GM18520 (cell line): Measurements from ENCODE around the gene MAMLD1.

Experiments
- ATAC-seq: cut with Tn5 transposase; IDR thresholded peaks from one replicate; pipeline ENCODE4 v1.9.1; 2021; ENCODE audit not compliant: unreplicated experiment

The MAMLD1 gene

DNA sequence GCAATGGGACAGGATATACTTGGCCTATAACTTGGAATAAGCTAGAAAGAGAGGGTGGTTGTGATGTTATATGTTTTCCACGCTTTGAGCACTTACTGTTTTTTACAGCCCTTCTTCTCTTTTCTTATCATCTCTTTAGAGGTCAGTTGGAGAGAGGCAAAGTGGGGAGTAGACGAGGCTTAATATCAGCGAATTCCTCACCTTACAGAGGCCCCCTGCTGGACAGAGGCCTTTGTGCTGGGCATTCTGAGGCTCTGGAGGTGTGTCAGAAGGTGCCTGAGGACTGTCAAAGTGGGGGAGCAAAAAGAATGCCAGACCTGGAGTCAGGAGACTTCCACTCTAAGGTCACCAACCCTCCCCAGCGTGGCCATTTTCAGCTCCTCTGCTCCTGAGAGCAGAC is 42.5 kb downstream of the MAMLD1 start:
- no peak for ATAC-seq

DNA sequence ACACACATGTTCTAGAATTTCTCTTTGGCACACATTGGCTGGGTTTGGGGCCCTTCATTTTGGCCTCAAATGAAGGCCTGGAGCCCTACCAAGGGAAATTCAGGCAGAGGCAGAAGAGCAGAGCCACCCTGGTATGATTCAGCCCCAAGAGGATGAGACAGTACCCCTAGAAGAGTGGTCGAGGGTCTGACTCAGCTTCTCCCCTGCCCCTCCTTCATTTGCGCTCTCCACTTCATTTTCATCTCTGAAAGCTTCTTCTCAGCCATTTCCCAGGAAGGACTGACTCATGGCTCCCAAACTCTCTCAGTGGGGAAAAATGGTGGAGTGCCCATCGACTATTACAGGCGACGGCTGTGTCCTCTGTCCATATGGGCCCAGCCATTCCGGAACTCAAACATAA is 43.5 kb downstream of the MAMLD1 start:
- no peak for ATAC-seq

DNA sequence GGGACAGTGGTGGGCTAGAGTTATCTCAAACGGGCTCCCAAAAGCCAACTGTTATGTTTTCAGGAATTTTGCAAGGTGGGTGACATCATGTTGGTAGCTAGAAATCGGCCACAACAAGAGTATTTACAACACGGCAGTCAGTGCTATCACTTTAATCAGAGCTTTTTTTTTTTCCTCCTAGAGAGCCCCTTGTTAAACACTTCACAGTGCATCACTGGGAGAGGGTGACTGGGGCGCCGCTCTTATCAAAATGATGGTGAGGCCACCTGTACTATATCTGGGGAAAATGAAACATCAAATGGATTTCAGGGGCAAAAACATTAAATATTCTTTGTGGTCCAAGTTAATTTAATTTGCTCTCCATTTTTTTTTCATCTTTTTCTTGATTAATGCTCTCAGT is 44.9 kb downstream of the MAMLD1 start:
- no peak for ATAC-seq

DNA sequence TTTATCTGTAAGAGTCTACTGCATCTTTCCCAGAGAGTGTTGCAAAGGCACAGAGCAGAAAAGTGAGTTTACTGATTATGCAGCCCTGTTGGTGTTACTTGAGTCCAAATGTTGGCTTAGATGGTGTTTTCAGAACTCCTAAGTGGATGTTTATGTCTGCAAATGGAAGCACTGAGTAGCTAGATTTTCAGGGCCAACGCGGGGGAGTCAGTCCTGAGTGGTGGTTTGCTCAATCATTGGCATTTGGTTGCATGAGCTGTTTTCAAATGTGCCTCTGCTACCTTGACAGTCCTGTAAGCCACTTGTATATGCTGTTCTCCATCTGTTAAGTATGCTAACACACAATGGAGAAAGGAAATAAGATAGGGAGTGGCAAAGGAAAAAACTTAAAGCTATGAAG is 45.4 kb downstream of the MAMLD1 start:
- ATAC-seq, result no peak

DNA sequence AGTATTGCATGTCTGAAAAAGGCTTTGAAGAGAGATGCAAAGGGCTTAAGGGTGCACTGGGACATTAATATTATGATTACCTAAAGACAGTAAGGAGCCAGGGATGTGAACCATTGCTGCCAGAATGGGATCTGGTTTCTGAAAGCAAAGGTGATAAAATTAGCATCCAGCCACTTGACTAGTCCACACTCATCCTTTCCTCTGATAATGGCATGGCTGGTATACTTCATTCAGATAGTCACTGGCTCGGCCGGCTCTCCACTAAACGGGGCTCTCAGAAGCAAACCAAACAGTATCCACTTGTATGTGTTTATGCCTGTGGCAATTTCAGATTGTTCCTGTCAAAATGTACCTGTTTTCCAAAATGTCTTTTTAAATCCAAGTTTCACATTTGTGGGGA is 46.4 kb downstream of the MAMLD1 start:
- ATAC-seq, result no peak

DNA sequence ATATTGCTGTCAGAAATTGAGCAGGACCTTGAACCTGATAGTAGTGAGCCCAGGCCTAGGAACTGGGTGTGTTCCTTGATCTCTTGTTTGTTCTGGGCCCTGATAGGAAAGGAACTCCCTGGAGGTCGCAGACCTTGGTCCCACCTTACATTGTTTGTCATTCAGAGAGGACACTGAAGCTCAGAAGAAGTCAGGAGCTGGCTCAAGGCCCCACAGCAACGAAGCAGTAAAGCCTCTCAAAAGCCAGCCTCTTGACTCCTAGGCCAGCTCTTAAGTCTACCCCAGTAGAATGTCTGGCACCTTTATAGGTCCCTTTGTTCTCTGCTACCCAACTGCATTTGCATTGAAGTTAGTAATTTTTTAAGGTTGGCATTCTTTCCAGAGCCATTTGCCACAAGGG is 46.8 kb downstream of the MAMLD1 start:
- no peak for ATAC-seq

DNA sequence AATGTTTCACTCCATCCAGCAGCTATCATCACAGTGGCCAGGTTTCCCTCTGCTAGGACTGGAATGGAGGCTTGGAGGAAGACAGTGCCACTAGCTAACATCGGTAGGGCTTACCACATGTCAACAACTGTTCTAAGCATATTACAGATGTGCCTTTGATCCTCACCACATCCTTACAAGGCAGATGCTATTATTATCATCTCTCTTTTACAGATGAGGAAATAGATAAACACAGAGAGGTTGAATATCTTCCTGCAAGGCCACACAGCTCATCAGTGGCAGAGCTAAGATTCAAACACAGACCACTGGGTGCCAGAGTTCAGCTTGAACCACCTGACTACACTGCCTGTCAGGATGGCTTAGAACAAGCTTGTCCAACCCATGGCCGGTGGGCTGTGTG is 47.4 kb downstream of the MAMLD1 start:
- ATAC-seq, result no peak

DNA sequence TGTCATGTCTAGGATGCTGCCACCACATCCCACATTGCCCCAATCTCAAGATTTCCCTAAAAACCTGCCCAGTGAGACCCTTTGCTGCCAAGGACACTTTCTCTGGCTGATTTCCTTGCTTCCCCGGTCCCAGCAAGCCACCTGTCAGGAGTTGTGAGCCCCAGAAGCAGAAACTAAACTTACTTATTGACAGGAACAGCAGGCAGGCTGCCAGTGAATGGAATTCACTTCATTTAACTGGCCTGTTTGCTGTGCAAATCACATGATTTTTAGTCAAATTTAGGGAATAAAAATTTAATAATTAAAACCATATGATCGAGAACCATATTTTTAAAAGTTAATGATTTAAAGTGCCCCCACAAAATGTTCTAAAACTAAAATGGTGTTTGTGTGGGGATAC is 48.5 kb downstream of the MAMLD1 start:
- no peak for ATAC-seq

DNA sequence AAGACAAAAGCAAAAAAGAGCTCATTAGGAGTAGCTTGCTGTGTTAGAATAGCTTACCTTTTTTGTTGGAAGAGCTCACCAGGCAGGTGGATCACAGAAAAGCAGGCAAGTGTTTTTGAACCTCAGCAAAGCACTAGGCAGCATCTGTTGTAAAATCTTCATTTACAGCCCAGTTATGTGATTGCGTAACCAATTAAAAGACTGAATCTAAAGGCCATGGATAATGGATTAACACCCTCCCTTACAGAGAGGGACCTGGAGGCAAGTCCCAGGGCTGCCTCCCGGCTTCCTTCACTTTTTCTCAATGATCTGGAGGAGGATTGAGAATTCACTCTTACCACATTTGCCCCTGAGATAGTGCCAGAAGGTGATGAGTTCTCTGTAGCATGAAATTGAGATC is 51.1 kb downstream of the MAMLD1 start:
- no peak for ATAC-seq

DNA sequence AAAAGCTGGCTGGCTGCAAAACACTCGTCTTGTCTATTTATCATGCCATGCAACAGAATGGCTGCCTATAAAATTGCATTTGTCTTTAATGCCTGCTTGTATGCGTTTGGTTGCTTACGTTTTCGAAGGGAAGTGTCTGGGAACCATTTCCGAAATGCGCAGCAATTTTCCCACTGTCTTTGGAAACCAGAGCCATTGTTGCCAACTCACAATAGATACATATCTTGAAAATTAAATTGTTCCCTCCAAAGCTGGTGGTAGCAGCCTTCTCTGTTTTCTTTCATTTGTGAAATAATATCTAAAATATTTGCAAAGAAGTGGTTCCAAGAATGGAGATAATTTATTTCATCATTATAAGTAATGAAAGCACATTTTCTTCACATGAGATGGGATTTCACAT is 53.4 kb downstream of the MAMLD1 start:
- ATAC-seq, result no peak

DNA sequence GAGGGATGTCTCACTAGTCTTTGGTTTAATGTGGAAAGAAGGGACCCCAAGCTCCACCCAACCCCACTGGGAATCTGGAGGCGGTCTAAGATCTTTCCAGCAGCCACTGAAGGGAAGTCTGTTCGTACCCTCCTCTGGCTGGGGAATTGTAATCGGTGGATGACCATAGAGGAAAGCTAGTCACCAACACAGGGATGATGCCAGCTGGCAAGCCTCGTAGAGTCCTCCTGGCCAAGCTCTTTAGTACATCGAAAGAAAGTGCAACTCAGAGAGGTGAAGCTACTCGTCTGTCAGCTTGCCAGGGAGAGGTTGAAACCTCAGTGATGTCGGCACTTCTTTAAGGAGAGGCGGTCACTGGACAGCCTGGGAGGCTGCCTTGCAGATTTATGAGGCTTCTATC is 58.7 kb downstream of the MAMLD1 start:
- ATAC-seq, result no peak

DNA sequence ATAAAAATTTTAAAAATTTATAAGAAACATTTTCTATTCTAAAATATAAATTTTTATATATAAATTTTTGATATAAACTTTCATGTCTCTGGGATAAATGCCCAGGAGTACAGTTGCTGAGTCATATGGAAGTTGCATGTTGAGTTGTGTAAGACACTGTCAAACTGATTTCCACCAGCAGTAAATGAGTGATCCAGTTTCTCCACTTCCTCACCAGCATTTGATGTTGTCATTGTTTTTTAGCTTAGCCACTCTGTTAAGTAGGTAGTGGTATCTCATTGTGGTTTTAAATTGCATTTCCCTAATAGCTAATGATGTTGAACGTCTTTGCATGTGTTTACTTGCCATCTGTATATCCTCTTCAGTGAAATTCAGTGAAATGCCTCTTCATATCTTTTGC is 66.5 kb downstream of the MAMLD1 start:
- no peak for ATAC-seq

DNA sequence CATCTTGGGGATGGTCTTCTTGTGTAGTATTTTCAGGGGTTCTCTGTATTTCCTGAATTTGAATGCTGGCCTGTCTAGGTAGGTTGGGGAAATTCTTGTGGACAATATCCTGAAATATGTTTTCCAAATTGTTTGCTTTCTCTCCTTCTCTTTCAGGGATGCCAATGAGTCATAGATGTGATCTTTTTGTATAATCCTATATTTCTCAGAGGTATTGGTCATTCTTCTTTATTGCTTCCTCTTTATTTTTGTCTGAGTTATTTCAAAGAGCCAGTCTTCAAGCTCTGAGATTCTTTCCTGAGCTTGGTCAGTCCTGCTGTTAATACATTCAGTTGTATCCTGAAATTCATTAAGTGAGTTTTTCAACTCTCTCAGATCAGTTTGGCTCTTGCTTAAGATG is 73.1 kb downstream of the MAMLD1 start:
- ATAC-seq, result no peak

DNA sequence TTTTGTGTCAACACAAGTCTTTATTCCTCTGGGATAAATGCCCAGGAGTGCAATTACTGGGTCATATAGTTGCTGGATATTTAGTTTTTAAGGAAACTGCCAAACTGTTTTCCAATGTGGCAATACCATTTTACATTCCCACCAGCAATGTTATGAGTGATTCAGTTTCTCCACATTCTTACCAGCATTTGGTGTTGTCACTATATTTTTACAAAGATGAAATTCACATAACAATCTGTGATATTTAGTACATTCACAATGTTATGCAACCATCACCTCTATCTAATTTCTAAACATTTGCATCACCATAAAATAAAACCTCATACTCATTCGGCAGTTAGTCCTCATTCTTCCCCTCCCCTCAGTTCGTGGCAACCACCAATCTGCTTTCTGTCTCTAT is 75.0 kb downstream of the MAMLD1 start:
- no peak for ATAC-seq

DNA sequence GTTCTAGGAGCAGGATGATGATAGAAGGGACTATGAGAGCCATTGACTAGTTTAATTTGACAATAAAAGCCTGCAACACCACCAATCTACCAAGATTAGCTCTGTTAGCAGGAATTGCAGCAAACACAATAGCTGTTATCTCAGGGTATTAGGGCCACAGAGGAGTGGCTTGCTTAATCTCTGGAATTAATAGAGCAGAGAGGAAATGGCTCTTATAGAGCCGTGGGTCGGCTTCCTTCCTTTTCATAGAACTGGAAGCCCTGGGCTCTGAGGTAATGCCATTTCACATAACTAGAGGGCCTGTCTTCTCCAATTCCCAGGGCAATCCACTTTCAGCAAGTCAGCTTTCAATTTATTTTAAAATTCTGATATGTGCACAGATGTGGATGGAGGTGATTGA is 83.0 kb downstream of the MAMLD1 start:
- ATAC-seq, result no peak

DNA sequence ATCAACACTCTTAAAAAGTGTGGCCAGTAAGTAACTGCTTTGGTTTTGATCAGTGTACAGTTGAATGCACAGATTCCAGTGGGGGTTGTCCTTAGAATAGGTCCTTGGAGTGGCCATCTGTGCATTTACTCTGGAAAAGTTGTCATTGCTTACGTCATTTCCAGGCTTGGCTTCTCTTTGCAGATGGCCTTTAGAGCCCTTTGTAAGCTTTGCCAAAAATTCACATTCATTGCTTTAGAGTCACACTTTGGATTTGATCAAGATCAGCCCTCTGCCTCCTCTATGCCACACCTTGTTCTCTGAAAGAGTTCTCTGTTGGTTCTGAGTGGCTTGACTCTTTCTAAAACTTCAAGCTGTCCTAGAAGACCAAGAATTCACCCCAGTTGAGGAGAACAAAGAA is 83.9 kb downstream of the MAMLD1 start:
- no peak for ATAC-seq

DNA sequence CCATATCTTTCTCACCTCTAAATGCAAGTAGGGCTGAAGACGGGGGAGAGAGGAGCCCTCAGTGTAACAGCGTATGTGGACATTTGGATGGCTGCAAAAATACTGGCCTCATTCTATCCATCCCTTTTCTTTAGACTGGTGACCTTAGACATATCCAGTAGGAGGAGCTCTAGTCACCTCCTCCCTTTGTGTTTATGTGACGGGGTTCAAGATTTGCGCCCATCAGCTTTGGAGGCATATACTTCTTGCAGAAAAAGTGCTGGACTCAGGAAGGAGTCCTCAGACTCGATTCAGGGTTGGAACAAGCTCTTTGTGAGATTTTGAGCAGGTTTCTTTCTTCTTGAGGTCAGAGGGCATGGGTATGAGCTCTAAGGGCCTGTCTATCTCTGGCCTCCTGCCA is 86.2 kb downstream of the MAMLD1 start:
- ATAC-seq, result no peak

DNA sequence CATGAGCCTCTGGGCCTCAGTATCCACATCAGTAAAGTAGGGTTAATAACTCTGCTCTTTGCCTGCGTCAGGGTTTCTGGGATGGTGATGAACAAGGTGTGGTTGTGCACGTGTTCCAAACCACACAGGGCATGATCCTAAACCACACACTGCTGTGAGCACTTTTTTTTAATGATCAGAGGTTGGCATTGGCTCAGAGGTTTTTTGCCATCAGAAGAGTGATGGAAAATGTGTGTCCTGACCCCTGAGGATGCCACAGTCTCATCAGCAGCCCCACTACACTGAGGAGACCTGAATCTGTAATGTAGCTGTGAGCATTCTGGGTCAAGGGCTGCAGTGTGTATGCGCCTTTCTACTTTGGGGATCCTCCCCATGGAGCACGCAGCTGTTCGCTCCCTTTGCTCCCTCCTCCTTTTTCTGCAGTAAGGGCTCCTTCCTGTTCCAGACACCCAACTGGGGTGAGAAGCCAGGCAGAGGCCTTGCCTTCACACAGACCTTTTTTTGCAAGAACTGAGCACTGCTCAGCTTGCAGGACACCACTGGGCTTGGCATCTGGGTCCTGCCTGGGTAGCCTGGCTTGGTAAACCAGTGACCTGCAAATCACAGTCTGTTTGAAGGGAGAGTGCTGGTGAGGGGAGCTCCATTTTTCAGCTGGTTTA is 87.5 kb downstream of the MAMLD1 start:
- ATAC-seq, result no peak

DNA sequence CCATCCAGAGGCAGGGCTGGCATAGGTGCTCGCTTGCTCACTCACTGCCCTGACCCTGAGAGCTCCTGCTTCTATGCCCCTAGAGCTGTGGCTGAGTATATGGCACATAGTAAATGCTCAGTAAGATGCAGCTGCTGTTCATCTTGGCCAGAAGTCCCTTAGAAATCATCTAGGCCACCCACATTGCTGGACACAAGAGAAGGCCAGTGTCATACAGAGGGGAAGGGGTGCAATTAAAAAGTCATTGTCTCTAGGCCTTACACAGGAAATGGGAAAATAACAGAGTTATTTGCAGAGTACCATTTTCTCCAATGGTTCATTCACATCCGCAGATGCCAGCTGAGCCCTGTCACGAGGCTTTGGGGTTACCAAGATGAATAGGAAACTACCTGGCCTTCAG is 88.8 kb downstream of the MAMLD1 start:
- ATAC-seq, result no peak

DNA sequence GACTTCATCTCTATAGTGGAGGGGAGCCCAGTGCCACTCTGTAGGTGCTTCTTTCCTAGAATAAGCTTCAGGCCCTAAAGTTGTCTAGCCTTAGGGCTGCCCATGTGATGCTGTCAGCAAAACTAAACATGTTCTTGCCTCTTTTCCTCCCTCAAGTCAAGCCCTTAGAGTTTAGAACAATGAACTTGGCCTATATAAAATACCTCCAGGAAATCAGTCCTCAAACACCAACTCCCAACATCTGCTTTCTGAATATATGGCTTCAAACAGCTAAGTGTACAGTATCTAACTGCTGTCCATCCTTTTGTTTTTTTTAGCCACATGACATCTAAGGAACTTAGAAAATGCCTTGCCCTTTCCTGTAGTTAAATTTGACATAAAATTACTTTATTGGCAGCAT is 91.0 kb downstream of the MAMLD1 start:
- no peak for ATAC-seq

DNA sequence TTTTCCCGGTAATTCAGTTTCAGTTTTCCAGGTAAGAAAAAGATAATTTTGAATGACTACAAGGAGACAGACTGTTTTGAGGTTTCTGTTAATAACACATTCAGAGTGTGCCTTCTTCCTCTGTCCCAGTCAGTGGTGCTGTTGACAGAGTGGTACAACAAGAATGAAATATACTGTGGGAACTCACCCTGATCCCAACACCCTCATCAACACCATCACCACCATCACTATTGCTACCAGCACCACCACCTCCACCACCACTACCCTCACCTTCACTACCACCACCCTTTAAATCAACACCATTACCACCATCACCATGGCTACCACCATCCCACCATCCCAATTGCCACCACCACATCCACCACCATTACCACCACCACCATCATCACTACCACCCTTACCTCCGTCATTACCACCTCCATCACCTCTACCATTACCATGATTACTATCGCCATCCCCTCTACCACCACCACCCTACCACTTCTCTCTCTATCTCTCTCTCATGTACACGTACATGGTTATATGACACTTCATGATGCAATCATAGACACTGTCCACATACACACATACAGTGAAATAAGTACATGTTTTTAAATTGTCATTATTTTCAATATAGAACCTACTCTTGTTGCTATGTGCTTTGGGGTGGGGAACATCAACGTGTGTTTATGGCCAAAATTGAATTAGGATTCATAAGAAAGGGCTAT is 91.5 kb downstream of the MAMLD1 start:
- no peak for ATAC-seq

DNA sequence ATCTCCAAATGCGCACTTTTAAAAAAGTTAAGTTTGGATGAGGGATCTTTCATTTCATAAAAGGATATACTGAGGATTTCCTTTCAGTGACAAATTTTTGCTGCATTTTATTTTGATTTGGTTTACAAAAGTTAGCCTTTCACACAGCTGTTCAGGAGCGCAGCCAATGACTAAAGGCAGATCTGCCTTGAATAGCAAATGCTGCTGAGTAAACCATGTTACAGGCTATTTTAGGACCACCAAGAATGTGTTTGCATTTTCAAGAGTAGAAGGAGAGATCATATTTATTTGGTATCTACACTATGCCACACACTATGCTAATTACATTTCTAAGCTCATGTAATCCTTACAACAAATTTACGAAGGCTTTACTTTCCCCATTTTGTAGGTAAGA is 92.1 kb downstream of the MAMLD1 start:
- no peak for ATAC-seq

DNA sequence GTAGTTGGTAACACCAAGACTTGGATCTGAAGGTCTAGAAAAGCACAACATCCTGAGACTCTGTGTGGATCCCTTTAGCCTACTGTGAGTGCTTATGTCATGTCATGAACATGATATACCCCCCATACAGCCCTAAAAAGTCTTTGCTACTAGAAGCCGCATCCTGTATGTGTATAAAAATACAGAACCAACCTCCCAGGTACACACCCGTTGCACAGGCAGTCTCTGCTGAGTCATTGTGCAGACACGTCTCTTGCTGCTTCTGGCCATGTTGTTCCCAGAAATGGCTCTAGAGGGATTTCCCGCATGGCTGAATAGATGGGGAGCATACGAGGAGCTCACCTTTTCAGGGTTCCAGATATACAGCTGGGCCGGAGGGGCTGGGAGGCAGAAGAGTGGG is 93.3 kb downstream of the MAMLD1 start:
- ATAC-seq, result no peak
